ENCODE measurements around the gene SCARB2.

SCARB2 gene

GRCh38 chr4:76141241-76141640 is 72.4 kb downstream of the SCARB2 start:
- DNase-seq = no peak

DNA sequence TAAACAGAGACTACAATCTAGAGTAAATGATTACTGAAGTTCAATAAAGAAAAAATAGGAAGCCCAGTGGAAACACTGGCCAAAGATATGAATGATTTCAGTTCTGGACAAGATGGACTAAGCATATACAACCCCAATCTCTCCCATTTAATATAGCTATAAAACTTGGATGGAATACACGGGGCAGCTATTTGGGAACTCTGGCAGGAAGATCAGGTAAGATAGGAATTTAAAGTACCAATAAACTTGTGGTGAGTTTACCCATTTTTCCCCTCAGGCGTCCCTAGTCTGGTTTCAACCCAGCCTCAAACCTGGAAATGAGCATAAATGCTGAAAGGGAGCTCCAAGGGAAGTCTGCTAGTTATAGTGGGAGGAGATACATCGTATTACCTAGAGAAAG is 85.9 kb downstream of the SCARB2 start:
- DNase-seq = no peak

- DNase-seq = no peak
Observed at GRCh38 chr4:76125816-76126215, 87.8 kb downstream of the SCARB2 start.

DNA sequence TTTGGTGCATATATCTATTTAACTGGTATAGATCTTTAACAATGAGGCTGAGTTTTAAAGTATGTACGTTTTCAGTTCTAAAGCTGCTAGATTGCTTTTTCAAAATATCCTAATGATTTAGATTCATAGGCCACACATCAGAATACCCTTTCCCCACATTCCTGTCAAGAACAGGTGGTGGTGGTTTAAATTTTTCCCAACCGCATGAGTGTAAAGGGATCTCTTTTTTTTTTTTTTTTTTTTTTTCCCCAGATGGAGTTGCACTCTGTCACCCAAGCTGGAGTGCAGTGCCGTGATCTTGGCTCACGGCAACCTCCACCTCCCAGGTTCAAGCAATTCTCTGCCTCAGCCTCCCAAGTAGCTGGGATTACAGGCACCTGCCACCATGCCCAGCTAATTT is 93.4 kb downstream of the SCARB2 start:
- no peak for DNase-seq

- DNase-seq = no peak
Observed at GRCh38 chr4:76117536-76117935, 96.1 kb downstream of the SCARB2 start.

DNA sequence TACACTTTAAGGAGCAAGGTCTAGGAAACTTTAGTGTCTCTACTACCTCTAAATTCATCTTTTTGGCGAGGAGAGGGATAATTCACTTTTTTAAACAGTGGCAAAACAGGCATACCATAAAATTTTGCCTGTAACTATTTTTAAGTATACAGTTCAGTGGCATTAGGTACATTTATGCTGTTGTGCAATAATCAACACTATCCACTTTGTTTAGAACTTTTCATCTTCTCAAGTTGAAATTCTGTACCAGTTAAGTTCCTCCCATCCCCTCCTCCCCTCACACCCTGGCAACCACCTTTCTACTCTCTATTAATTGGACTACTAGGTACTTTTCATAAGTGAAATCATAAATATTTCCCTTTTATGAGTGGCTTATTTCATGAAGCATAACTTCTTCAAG is 96.8 kb downstream of the SCARB2 start:
- DNase-seq = no peak

All from activated naive CD4-positive, alpha-beta T cell treated with Interleukin-2 at 50 U/mL for 16 hours (primary cell).